Neural crest cell (in vitro differentiated cells): ENCODE data around the gene NFIC. TPM values are rescaled to one million over a fixed set of nuclear protein-coding genes. Genes with fewer than 3 reads are reported as not detected.

Experiments
- DNase-seq: peaks from one replicate; pipeline ENCODE4 v3.0.0; 2021; ENCODE audit warnings: low read depth, mixed read lengths, low spot score
- H3K27ac Mint-ChIP-seq: one replicate; pipeline ENCODE4 v1.8.0; 2021; ENCODE audit warnings: mild to moderate bottlenecking, mixed read lengths; ENCODE audit not compliant: unreplicated experiment
- H3K27me3 Mint-ChIP-seq: 2 replicates; pipeline ENCODE4 v1.8.0; 2021; ENCODE audit warnings: low read depth, mild to moderate bottlenecking, mixed read lengths
- H3K36me3 Mint-ChIP-seq: 2 replicates; pipeline ENCODE4 v1.8.0; 2021; ENCODE audit warnings: low read depth, mild to moderate bottlenecking, mixed read lengths
- H3K4me1 Mint-ChIP-seq: 2 replicates; pipeline ENCODE4 v1.8.0; 2021; ENCODE audit warnings: mixed read lengths
- H3K4me3 Mint-ChIP-seq: one replicate; pipeline ENCODE4 v1.8.0; 2021; ENCODE audit warnings: mild to moderate bottlenecking, mixed read lengths
- H3K9me3 Mint-ChIP-seq: 2 replicates; pipeline ENCODE4 v1.8.0; 2021; ENCODE audit warnings: mixed read lengths
- total RNA-seq: library from RNA; stranded (reverse); gene quantifications from 2 replicates; pipeline ENCODE4 v1.2.1, GENCODE V29; 2021
- TF ChIP-seq, protein P1 (sequence below): fragments of 200-600 bp; sonication (generic); conservative IDR thresholded peaks from 2 replicates; pipeline ENCODE4 v1.5.0; 2021; ENCODE audit warnings: antibody characterized with exemption, mild to moderate bottlenecking

Gene NFIC
- total RNA-seq, 1 donor from 2014 or later, result 4.1 TPM

DNA sequence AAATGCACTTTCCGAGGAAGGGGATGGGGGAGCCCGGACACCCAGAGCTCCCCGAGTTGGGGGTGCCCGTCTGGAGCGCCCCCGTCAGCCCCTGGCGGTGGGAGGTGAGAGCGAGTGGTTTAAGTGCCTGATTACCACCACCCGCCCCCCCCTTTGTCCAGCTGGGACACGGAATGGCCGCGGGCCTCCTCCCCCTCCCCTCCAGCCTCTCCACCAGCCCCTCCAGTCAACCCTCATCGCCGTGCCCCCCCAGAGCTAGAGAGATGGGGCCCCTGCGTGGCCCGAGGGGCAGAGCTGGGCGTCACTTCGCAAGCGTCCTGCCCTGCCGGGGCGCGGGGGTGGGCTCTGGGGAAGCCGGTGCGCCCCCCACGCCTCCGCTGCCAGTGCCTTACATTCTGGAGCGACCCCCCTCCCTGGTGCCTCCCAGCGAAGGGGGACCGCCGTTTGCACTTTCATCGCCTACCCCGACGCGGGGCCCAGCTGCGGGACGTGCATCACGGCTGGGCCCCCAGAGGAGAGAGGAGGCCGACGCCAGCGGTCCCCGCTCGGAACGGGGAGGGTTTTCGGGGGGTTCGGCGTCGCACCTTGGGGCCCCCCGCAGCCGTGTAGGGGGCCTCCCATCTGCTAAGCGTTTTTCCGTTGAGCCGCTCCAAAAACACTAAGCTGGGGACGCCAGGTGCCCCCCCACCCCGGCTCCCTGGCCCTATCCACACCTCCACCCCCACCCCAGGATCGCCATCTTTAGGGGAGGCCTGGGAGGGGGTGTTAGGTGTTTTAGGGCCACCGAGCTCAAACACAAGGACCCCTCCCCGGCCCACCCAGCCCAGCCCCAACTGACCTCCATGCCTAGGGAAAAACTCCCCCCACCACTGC is 97.6 kb downstream of the NFIC start:
- DNase-seq, result no peak
- Mint-ChIP-seq H3K4me1 (peaks cover 9% of the 10 kb centered on the region), H3K36me3 (no peaks in the 10 kb centered on the region), H3K27ac (no peak overlapping the region), H3K4me3 (no peak overlapping the region), H3K27me3 (peaks cover 80% of the 10 kb centered on the region), H3K9me3 (peaks cover 4% of the 10 kb centered on the region)
- TF ChIP-seq, protein P1, sequence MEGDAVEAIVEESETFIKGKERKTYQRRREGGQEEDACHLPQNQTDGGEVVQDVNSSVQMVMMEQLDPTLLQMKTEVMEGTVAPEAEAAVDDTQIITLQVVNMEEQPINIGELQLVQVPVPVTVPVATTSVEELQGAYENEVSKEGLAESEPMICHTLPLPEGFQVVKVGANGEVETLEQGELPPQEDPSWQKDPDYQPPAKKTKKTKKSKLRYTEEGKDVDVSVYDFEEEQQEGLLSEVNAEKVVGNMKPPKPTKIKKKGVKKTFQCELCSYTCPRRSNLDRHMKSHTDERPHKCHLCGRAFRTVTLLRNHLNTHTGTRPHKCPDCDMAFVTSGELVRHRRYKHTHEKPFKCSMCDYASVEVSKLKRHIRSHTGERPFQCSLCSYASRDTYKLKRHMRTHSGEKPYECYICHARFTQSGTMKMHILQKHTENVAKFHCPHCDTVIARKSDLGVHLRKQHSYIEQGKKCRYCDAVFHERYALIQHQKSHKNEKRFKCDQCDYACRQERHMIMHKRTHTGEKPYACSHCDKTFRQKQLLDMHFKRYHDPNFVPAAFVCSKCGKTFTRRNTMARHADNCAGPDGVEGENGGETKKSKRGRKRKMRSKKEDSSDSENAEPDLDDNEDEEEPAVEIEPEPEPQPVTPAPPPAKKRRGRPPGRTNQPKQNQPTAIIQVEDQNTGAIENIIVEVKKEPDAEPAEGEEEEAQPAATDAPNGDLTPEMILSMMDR, result no peak

DNA sequence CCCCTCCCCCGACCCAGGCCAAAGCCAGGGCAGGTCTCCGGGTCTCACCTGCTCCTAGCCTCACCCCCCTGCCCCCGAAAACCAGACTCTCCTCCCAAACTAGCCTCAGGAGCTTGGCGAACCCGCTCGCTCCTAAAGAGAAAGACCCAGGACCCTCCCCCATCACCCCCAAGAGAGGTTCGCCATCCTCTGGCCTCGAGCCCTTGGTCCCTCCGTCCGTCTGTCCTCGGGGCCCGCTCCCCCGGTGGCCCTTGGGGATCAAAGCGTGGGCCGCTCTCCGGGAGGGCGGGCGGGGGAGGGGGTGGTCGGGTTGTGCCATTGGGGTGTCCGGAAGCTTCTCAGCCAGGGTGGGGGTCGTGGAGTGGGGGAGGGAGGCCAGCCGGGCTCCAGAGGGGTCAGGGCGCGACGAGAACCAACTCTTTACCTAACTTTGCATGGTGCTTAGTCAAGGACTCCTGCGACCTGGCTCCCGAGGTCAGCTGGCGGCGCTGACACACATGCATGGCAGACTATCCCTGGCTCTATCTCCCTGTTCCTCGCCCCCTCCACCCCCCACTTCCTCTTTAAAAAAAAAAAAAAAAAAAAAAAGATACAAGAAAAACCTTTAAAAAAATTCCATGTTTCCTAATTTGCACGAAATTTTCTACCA is 98.3 kb downstream of the NFIC start:
- no peak overlapping the region for H3K4me3 Mint-ChIP-seq
- peaks cover 80% of the 10 kb centered on the region for H3K27me3 Mint-ChIP-seq
- no peaks in the 10 kb centered on the region for H3K36me3 Mint-ChIP-seq
- TF ChIP-seq, protein P1, result no peak
- no peak overlapping the region for H3K27ac Mint-ChIP-seq
- H3K4me1 Mint-ChIP-seq, result peaks cover 5% of the 10 kb centered on the region
- H3K9me3 Mint-ChIP-seq, result peaks cover 4% of the 10 kb centered on the region
- no peak for DNase-seq

DNA sequence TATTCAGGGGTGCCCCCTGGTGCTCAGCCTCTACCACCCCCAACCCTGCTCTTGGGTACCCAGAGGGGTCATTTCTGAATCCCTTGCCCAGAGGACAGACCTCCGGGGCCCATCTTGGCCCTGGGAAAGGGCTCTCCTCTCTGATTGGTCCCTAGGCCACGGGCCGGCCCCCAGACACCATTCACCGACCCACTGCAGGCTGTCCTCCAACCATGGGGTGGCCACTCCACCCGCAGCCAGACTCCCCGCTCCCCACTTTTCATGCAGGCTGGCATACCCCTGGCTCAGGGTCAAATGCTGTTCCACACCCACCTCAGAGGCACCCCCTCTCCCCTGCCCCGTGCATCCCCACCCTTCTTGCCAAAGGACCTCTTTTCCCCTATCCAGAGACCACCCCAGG is 99.2 kb downstream of the NFIC start:
- H3K4me1 Mint-ChIP-seq, result peaks cover 5% of the 10 kb centered on the region
- H3K27me3 Mint-ChIP-seq, result peaks cover 81% of the 10 kb centered on the region
- TF ChIP-seq, protein P1, result no peak
- no peak overlapping the region for H3K4me3 Mint-ChIP-seq
- H3K9me3 Mint-ChIP-seq, result peaks cover 4% of the 10 kb centered on the region
- H3K36me3 Mint-ChIP-seq, result no peaks in the 10 kb centered on the region
- no peak for DNase-seq
- H3K27ac Mint-ChIP-seq, result no peak overlapping the region

DNA sequence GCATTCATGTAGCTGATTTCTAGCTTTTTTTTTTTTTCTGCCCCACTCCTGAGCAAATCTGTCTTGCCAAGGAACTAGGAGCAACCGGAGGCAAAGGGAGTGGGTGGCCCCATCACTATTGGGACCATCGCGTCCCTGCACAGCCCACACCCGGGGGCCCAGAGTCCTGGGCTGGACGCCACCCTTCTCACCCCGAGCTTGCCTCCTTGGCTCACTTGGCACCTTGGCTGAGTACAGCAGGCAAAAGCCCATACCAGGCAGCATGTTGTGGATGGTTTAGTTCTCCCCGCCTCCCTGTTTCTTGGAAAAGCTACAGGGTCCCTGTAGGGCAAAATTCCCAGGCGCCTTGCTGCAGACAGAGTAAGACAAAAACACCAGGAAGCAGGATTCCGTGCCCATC is 100.3 kb downstream of the NFIC start:
- Mint-ChIP-seq H3K9me3 (peaks cover 4% of the 10 kb centered on the region), H3K4me3 (no peak overlapping the region), H3K27ac (no peak overlapping the region), H3K36me3 (no peaks in the 10 kb centered on the region), H3K4me1 (peaks cover 5% of the 10 kb centered on the region), H3K27me3 (peaks cover 80% of the 10 kb centered on the region)
- DNase-seq, result no peak
- TF ChIP-seq, protein P1, result no peak

DNA sequence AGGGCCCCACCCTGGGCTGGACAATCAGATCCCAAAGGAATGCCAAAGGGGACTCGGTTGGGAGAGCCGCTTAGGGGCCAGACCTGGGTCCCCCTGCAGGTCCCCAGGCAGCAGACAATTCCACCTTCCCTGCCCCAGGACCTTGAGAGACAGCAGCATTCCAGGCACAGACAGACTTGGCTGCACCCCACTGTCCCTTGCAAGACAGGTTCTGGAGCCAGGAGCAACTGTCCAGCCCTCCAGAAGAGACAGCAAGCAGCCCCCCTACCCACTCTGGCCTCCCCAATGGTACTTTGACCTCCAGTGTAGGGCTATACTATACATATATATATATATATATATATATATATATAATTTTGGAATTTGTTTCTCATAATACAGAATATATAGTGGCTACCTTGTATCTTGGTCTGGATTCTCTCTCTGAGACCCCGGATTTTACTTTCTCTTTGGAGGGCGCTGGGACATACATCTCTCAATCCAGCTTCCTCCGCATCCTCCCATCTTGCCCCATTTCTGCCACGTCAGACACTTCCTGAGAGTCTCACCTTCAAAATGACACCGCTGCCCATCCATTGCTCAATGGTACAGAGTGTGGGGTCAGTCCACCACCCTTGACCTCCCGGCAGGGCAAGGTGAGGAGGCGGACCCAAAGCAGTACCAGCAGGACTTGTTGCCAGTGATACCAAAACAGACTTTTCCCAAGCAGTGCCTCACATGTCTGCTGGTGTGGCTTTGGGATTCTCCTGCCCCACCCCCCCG is 101.2 kb downstream of the NFIC start:
- no peak for DNase-seq
- Mint-ChIP-seq H3K4me1 (peaks cover 4% of the 10 kb centered on the region), H3K4me3 (no peak overlapping the region), H3K27ac (no peak overlapping the region), H3K27me3 (peaks cover 80% of the 10 kb centered on the region), H3K36me3 (no peaks in the 10 kb centered on the region), H3K9me3 (peaks cover 4% of the 10 kb centered on the region)
- TF ChIP-seq, protein P1, result no peak
